Measurements from ENCODE around the gene QRFP. TPM values are rescaled to one million over a fixed set of nuclear protein-coding genes. Genes with fewer than 3 reads are reported as not detected.
A peak's percentile ranks its signal among the peaks of the same experiment; 100 is the strongest.

Gene QRFP
- total and polyA plus RNA-seq, 8 donors: not detected

DNA sequence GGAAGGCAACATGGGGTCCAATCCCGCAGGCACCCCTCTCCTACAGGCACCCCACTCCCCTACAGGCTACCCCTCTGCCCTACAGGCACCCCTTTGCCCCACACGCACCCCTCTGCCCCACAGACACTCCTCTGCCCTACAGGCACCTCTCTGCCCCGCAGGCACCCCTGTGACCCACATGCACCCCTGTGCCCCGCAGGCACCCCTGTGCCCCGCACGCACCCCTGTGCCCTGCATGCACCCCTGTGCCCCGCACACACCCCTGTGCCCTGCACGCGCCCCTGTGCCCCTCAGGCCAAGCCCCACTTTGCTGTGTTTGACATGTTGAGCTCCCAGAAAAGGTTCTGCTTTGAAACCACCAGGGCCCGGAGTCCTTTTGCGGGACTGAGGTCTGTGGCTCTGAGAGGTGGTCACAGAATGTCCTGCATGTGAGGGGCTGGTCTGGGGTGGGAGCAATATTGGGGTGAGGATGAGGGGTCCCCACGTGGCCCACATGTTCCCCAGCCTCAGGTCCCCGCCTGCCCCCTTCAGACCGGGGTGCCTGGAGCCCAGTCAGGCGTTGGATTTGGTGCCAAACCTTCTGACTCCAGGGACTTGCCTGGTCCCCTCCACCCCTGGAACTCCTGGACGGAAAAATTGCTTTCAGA lies 616 bp upstream of the QRFP start:
- Histone ChIP-seq H3K9me3 (no peaks in the 10 kb centered on the region), H3K27ac (no peak overlapping the region), H3K4me3 (no peak overlapping the region), H3K4me1 (no peaks in the 10 kb centered on the region), H3K36me3 (no peaks in the 10 kb centered on the region), H3K27me3 (no peaks in the 10 kb centered on the region)
- WGBS, 2 donors: 60 to 61% methylated on average over 14 to 16 of the region's 16 CpGs
- FAIRE-seq (no peak), ATAC-seq (no peak), DNase-seq (peak in 1 of 6 donors; percentile 52)
- intact Hi-C loops (cut with DNase I): no loop called here
- TF ChIP-seq, protein P1, sequence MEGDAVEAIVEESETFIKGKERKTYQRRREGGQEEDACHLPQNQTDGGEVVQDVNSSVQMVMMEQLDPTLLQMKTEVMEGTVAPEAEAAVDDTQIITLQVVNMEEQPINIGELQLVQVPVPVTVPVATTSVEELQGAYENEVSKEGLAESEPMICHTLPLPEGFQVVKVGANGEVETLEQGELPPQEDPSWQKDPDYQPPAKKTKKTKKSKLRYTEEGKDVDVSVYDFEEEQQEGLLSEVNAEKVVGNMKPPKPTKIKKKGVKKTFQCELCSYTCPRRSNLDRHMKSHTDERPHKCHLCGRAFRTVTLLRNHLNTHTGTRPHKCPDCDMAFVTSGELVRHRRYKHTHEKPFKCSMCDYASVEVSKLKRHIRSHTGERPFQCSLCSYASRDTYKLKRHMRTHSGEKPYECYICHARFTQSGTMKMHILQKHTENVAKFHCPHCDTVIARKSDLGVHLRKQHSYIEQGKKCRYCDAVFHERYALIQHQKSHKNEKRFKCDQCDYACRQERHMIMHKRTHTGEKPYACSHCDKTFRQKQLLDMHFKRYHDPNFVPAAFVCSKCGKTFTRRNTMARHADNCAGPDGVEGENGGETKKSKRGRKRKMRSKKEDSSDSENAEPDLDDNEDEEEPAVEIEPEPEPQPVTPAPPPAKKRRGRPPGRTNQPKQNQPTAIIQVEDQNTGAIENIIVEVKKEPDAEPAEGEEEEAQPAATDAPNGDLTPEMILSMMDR (IDR thresholded peaks at IDR 0.05): no peak

DNA sequence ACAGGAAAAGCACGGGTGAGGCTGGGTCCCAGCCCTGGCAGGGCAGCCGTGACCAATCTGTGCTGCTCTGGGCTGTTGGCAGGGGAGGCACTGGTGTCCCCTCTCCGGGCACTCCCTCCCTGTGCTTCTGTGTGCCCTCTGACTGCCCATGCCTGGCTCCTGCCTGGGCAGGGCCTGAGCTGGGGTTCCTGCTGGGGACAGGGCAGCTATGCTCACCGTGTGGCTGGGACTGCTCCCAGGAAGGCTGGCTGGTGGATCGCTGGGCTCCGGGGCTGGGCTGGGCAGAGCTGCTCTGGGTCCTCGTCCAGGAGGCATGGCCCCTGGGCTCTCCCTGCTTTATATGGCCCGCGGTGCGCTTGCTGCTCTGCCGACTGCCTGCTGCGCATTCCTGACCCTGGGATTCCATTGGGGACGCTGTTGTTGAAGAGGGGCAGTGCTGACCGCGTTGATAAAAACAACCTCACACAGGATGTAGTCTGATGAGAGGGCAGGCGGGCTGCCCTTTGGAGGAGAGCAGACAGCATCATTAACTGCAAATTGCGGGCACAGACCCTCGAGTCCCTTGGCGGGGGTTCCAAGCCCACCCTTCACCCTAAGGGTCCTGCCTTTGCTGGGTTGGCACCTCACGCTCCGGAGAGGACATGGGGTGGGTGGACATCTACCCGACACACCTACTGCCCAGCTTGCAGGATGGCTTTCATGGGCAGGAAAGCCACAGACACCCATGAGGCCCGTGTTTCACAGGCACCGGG lies 955 bp downstream of the QRFP start:
- 50 to 55% methylated on average over 23 to 24 of the region's 24 CpGs for WGBS, 2 donors
- intact Hi-C loops (cut with DNase I): no loop called here
- H3K4me1 ChIP-seq: no peaks in the 10 kb centered on the region
- ATAC-seq (peak in 1 of 4 donors; percentile 3), FAIRE-seq (no peak), DNase-seq (no peak)
- no peak overlapping the region for H3K27ac ChIP-seq
- H3K27me3 ChIP-seq: no peaks in the 10 kb centered on the region
- TF ChIP-seq, protein P1 (IDR thresholded peaks at IDR 0.05): no peak
- no peak overlapping the region for H3K4me3 ChIP-seq
- H3K9me3 ChIP-seq: no peaks in the 10 kb centered on the region
- peaks cover 0 to 8% (median 0%) of the 10 kb centered on the region in 3 donors for H3K36me3 ChIP-seq

DNA sequence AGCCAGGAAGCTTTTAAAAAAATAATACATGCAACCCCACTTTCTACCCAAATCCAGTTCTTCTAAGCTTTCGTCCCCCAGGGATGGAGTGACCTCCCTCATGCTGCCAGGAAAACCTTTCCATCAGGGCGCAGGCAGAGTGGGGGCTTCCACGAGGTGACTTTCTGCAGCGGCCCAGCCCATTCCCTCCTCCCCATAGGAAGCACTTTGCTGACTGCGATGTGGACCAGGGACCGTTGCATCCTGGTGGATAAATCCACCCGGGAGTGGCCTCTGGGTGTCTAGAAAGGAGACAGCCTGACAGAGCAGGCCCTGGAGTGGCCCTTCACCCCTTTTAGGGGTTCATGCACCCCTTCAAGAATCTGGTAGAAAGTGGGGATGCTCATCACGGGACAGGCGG lies 1.6 kb downstream of the QRFP start:
- no peak for FAIRE-seq
- no peaks in the 10 kb centered on the region for H3K27me3 ChIP-seq
- no peaks in the 10 kb centered on the region for H3K9me3 ChIP-seq
- peaks cover 0 to 14% (median 0%) of the 10 kb centered on the region in 3 donors for H3K36me3 ChIP-seq
- H3K4me3 ChIP-seq: no peak overlapping the region
- TF ChIP-seq, protein P1 (IDR thresholded peaks at IDR 0.05): no peak
- peak in 1 of 6 donors; percentile 24 for DNase-seq
- ATAC-seq: no peak
- H3K27ac ChIP-seq: no peak overlapping the region
- intact Hi-C loops (cut with DNase I): no loop called here
- H3K4me1 ChIP-seq: no peaks in the 10 kb centered on the region
- WGBS, 2 donors: 64 to 79% methylated on average over 9 of the region's 9 CpGs

DNA sequence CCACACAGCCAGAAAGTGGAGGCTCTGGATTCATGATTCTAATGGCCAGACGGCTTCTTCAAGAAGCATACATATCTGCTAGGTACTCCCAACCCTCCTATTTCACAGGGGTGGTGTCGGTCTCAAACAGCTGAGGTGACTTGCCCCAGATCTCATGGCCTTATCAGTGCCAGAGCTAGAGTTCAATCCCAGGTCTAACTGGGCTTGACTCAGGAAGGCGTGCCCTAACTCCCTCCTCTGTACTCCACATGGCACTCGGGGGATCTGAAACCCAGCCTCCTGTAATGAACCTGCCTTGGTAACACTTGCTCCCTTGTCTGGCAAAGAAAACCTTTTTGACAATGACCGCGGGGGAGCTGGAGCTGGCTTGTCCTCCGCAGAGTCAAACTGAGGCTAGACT lies 2.1 kb downstream of the QRFP start:
- intact Hi-C loops (cut with DNase I): no loop called here
- TF ChIP-seq, protein P1 (IDR thresholded peaks at IDR 0.05): no peak
- no peaks in the 10 kb centered on the region for H3K27me3 ChIP-seq
- FAIRE-seq (no peak), ATAC-seq (peak in 2 of 4 donors; percentile 24 to 28), DNase-seq (peak in 1 of 6 donors; percentile 18)
- H3K27ac ChIP-seq: no peak overlapping the region
- peaks cover 0 to 18% (median 0%) of the 10 kb centered on the region in 3 donors for H3K36me3 ChIP-seq
- no peaks in the 10 kb centered on the region for H3K4me1 ChIP-seq
- H3K4me3 ChIP-seq: no peak overlapping the region
- WGBS, 2 donors: 61 to 62% methylated on average over 7 of the region's 7 CpGs
- no peaks in the 10 kb centered on the region for H3K9me3 ChIP-seq
